PFSK-1 (cell line): ENCODE measurements around the gene CP.

Experiments
- FOXP2 ChIP-seq: optimal IDR thresholded peaks from 2 replicates; pipeline ENCODE3; 2011; ENCODE audit warnings: borderline replicate concordance, control low read depth, inconsistent platforms; ENCODE audit not compliant: insufficient read depth; ENCODE audit errors: extremely low read length, extremely low read depth
- POLR2AphosphoS5 ChIP-seq: IDR thresholded peaks from 2 replicates; pipeline ENCODE4 v1.6.1; 2012; ENCODE audit warnings: low read depth, mild to moderate bottlenecking, control low read depth, low read length, moderate library complexity
- REST ChIP-seq, 2 experiments: IDR thresholded peaks; 2 replicates each; pipeline versions ENCODE4 v1.6.1 to v1.8.0; 2011 to 2012; ENCODE audit warnings: low read depth in 2 of 2, low read length in 2 of 2, control low read depth in 1 of 2, inconsistent platforms in 1 of 2, mild to moderate bottlenecking in 1 of 2, moderate library complexity in 1 of 2; ENCODE audit not compliant: insufficient read depth in 1 of 2
- SIN3A ChIP-seq: IDR thresholded peaks from 2 replicates; pipeline ENCODE4 v1.6.1; 2012; ENCODE audit warnings: mild to moderate bottlenecking, low read length, moderate library complexity, borderline replicate concordance; ENCODE audit not compliant: insufficient read depth
- TAF1 ChIP-seq: IDR thresholded peaks from 2 replicates; pipeline ENCODE4 v1.6.1; 2012; ENCODE audit warnings: low read length, control low read depth, borderline replicate concordance; ENCODE audit not compliant: insufficient read depth

The CP gene

DNA sequence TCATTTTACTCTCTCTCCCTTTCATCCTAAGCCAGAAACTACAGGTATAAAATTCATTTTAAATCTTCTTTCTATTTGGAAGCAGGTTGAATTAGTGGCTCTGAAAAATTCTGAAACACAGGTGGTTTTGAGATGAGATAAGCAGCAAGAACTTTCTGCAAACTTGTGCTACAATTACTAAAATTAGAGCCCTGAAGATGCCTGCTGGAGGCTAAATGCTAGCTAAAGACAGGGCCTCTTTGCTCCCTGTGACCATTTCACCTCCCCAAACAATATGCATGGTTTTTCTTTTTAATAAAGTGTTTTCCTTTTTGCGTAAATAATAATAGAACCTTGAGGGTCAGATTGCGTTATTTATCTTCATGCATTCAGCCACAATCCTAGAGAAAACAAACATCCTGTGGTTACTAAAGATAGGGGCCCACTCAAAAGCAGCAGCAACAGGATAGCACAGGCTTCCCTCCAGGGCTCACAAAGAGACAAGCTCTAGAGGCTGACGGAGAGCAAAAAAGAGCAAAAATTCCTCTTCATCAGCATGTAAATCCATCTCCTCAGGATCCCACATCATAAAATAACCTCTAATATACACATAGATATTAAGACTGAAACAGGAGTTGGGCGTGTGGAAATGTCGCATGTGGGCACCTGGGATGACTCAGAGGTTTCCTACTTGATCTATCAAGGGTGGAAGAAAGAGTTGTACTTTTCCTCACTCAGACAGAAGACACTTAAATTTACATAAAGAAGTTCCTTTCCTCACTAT, 26.5 kb upstream of the CP start:
- no peak for TF ChIP-seq TAF1
- TF ChIP-seq REST (IDR thresholded peaks at IDR 0.05; ENCODE audit: insufficient read depth in 1 of 2, low read depth in 2 of 2, low read length in 2 of 2): no peak
- no peak for TF ChIP-seq SIN3A
- no peak for TF ChIP-seq POLR2AphosphoS5
- TF ChIP-seq FOXP2: no peak

- TF ChIP-seq FOXP2 (no peak), POLR2AphosphoS5 (no peak), SIN3A (no peak), TAF1 (no peak)
Observed at GRCh38 chr3:149247008-149247710, 25.5 kb upstream of the CP start.

- no peak for TF ChIP-seq TAF1
Observed at GRCh38 chr3:149245738-149246451, 24.3 kb upstream of the CP start.

- TF ChIP-seq SIN3A (no peak), REST (IDR thresholded peaks at IDR 0.05; ENCODE audit: insufficient read depth in 1 of 2, low read depth in 2 of 2, low read length in 2 of 2) (no peak), FOXP2 (no peak), TAF1 (no peak), POLR2AphosphoS5 (no peak)
Observed at GRCh38 chr3:149243540-149243939, 21.9 kb upstream of the CP start.

DNA sequence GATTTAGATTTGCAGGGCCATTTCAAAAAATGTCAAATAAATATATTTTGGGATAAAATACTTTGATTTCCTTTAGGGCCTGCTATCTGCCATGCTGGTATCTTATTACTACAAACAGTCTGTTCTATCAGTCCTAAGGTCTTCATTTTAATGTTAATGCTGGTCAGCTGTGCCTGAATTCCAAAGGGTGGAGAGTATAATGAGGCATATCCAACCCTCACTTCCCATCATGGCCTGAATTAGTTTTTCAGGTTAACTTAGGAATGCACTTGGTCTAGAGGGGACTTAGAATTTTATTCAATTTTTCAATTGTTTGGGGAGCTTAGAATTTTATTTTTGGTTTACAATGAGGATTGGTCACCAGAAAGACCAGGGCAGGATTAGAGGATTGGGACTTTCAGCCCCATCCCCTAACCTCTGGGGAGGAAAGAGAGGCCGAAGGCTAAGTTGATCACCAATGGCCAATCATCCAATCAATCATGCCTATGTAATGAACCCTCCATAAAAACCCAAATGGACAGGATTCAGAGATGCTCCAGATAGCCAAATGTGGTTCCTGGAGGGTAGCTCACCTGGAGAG, 17.8 kb upstream of the CP start:
- TF ChIP-seq POLR2AphosphoS5 (no peak), TAF1 (no peak), FOXP2 (no peak), REST (IDR thresholded peaks at IDR 0.05; ENCODE audit: insufficient read depth in 1 of 2, low read depth in 2 of 2, low read length in 2 of 2) (no peak), SIN3A (no peak)
